ENCODE results near the gene CENPA. TPM values are rescaled to one million over a fixed set of nuclear protein-coding genes. Genes with fewer than 3 reads are reported as not detected.

CENPA gene
- total and polyA plus RNA-seq, 12 donors = 0.20 to 4.5 (median 0.83) TPM; not detected in 4

DNA sequence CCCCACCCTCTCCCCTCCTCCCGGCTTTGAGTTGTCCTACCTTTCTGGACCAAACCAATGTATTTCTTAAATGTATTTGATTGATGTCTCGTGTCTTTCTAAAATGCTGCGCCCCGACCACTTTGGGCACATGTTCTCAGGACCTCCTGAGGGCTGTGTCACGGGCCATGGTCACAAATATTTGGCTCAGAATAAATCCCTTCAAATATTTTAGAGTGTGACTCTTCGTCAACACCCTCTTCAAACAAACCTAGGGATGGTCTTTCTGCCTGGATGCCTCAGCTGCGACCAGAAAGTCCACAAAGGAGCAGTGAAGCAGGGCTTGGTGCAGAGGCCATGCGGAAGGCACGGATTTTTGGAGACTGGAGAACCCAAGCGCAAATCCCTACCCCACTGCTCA, 22.8 kb upstream of the CENPA start:
- Histone ChIP-seq H3K27me3 (no peaks in the 10 kb centered on the region), H3K27ac (no peak overlapping the region), H3K4me1 (replicated peaks in 1 of 2) (peaks cover 23 to 45% of the 10 kb centered on the region in 2 donors), H3K4me3 (no peak overlapping the region), H3K9me3 (replicated peaks in 1 of 3) (no peaks in the 10 kb centered on the region), H3K36me3 (replicated peaks in 1 of 2) (no peaks in the 10 kb centered on the region)
- intact Hi-C loops (cut with DNase I) = no loop called here
- TF ChIP-seq POLR2A (IDR thresholded peaks at IDR 0.05) = no peak
- TF ChIP-seq, protein P1, sequence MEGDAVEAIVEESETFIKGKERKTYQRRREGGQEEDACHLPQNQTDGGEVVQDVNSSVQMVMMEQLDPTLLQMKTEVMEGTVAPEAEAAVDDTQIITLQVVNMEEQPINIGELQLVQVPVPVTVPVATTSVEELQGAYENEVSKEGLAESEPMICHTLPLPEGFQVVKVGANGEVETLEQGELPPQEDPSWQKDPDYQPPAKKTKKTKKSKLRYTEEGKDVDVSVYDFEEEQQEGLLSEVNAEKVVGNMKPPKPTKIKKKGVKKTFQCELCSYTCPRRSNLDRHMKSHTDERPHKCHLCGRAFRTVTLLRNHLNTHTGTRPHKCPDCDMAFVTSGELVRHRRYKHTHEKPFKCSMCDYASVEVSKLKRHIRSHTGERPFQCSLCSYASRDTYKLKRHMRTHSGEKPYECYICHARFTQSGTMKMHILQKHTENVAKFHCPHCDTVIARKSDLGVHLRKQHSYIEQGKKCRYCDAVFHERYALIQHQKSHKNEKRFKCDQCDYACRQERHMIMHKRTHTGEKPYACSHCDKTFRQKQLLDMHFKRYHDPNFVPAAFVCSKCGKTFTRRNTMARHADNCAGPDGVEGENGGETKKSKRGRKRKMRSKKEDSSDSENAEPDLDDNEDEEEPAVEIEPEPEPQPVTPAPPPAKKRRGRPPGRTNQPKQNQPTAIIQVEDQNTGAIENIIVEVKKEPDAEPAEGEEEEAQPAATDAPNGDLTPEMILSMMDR (IDR thresholded peaks at IDR 0.05) = no peak
- no peak for DNase-seq
- 89 to 96% (median 95%) methylated on average over 9 to 10 of the region's 10 CpGs for WGBS, 4 donors

DNA sequence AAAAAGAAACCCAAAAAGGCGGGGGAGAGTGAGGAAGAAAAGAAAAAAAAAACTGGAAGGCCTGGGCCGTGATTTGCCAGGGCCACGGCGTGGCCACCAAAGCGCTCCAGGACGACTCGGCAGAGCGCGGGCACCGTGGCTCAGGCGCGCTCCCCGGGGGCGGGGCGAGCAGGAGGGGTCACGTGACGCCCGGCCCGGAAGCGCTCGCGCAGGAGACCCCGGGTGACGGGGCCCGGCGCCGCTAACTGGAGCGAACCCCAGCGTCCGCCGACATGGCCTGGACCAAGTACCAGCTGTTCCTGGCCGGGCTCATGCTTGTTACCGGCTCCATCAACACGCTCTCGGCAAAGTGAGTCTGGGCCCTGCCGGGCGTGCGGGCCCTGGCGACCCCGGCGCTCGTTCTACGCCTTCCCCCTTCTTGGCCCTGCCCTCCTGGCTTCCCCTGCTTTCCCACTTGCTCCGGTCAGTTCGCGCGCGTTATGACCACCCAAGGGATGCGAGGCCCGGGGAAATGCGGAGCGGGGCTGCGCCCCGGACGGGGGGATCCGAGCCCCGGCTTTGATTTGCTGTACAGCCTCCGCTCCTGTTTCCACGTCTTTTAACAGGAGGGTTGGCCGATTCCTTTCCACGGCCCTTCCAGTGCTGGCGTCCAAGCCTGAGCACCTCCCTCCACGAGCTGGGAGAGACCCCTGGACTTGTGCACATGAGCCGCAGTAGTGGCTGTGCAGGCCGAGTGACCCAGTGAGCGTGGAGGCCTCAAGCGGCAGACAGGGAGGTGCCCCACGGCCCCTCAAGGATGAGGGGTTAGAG, 21.6 kb upstream of the CENPA start, which contains the start of gene SLC35F6:
SLC35F6 (plus strand) TSS at position 207 of the 810 bp plus-strand sequence; CDS start at position 273, 66 bp downstream.
- WGBS, 4 donors = 1% methylated on average over 29 to 68 of the region's 68 CpGs
- Histone ChIP-seq H3K36me3 (replicated peaks in 1 of 2) (no peaks in the 10 kb centered on the region), H3K9me3 (replicated peaks in 1 of 3) (no peaks in the 10 kb centered on the region), H3K4me1 (replicated peaks in 1 of 2) (peaks cover 18 to 43% of the 10 kb centered on the region in 2 donors), H3K27ac (peak within 1 kb of the TSS; percentile 27 to 97 (median 81)), H3K4me3 (peak within 1 kb of the TSS; percentile 46 to 92 (median 80)), H3K27me3 (no peaks in the 10 kb centered on the region)
- intact Hi-C loops (cut with DNase I) = no loop called here
- peak; percentile 57 to 78 for TF ChIP-seq POLR2A (IDR thresholded peaks at IDR 0.05)
- TF ChIP-seq, protein P1 (IDR thresholded peaks at IDR 0.05) = no peak
- DNase-seq = peak; percentile 80 to 90 (median 87)

DNA sequence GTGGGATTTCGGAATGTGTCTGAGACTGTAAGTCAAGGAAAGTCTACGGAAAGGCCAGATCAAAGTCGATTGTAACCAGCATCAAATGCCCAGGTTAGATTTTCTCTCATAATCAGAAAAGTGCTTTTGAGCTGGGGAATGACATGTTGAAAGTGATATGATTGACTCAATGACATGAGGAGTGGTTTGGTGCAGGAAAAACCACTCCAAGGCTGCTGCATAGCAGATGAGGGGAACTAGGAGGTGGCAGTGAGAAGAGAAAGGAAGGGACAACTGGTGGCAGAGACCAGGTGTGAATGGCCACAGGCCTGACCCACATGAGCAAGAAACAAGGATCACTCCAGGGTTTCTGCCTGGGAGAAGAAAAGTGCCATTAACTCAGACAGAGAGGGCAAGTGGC, 20.9 kb upstream of the CENPA start:
- H3K4me1 ChIP-seq (replicated peaks in 1 of 2) = peaks cover 20 to 49% of the 10 kb centered on the region in 2 donors
- H3K27ac ChIP-seq = peak overlapping the region in 4 of 5 donors; percentile 72 to 97 (median 86)
- intact Hi-C loops (cut with DNase I) = no loop called here
- H3K36me3 ChIP-seq (replicated peaks in 1 of 2) = no peaks in the 10 kb centered on the region
- H3K4me3 ChIP-seq = peak overlapping the region; percentile 46 to 92 (median 80)
- H3K27me3 ChIP-seq = no peaks in the 10 kb centered on the region
- TF ChIP-seq POLR2A (IDR thresholded peaks at IDR 0.05) = no peak
- TF ChIP-seq, protein P1 (IDR thresholded peaks at IDR 0.05) = no peak
- 10 to 26% (median 13%) methylated on average over 3 of the region's 3 CpGs for WGBS, 4 donors
- DNase-seq = no peak
- H3K9me3 ChIP-seq (replicated peaks in 1 of 3) = no peaks in the 10 kb centered on the region

DNA sequence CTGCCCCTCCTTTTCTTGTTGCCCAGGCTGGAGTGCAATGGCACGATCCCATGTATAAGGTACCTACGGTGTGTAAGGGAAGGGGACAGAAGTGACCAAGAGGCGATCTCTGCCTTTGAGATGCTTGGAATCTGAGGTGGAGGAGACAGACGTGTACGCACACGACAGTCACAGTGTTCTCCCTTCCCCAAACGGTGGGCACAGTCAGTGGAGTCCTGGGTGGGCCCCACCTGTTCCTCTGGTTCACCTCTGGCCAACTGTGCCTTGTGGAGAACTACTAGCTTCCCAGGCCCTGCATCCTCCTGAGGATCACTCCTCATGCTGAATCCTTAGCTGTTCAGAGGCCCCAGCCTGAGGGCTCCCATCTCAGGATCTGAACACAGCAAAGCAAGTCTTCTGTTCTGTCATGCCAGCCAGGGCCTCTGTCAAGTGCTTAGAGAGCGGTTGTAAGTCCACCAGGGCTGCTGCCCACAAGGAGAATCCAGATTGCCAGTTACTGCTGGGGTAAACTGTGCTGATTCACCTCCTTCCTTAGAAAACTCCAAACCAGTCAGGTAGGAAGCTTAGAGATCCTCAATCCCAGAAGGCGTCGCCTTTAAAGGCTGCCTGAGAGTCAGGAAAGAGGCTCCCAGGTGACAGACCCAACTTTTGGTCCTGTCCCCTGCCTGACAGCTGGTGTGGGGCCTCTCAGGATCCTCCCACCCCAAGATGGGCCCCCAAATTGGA, 20.2 kb upstream of the CENPA start:
- Histone ChIP-seq H3K9me3 (replicated peaks in 1 of 3) (no peaks in the 10 kb centered on the region), H3K4me1 (replicated peaks in 1 of 2) (peaks cover 23 to 56% of the 10 kb centered on the region in 2 donors), H3K27me3 (no peaks in the 10 kb centered on the region), H3K27ac (peak overlapping the region in 2 of 5 donors; percentile 90 to 97), H3K36me3 (replicated peaks in 1 of 2) (no peaks in the 10 kb centered on the region), H3K4me3 (peak overlapping the region in 1 of 4 donors; percentile 79)
- DNase-seq = no peak
- WGBS, 4 donors = 86 to 91% (median 89%) methylated on average over 7 to 10 of the region's 10 CpGs
- TF ChIP-seq POLR2A (IDR thresholded peaks at IDR 0.05) = no peak
- TF ChIP-seq, protein P1 (IDR thresholded peaks at IDR 0.05) = no peak
- intact Hi-C loops (cut with DNase I) = no loop called here
